HG02840 (cell line): ENCODE data around the gene SMPD4.
"Not testable (repeated sequence)": the region's sequence is repeated elsewhere in the genome, so short reads cannot be mapped to it uniquely, and the experiment has no call there.

ENCODE experiments used
- ATAC-seq: cut with Tn5 transposase; IDR thresholded peaks from one replicate; pipeline ENCODE4 v1.9.1; 2021; ENCODE audit warnings: mild to moderate bottlenecking, moderate library complexity, moderate number of reproducible peaks; ENCODE audit not compliant: unreplicated experiment, low FRiP score

Gene SMPD4

GRCh38 chr2:130187859-130188792 lies 6.7 kb upstream of the SMPD4 start:
- ATAC-seq, result not testable (repeated sequence)

DNA sequence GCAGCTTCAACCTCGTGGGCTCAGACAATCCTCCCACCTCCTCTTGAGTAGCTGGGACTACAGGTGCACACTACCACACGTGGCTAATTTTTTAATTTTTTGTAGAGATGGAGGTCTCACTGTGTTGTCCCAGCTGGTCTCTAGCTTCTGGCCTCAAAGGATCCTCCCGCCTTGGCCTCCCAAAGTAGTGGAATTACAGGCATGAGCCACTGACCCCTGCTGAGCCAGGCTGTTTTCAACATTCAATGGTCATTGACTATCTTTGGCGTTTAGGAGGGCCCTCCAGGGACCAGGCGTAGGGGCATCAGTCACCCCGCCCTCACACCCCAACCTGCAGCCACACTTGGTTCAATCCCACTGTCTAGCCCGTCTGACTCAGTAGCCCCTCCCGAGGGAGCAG lies 5.9 kb upstream of the SMPD4 start:
- ATAC-seq, result no peak

- no peak for ATAC-seq
These were observed 5.0 kb upstream of the SMPD4 start for GRCh38 chr2:130186391-130186790.

DNA sequence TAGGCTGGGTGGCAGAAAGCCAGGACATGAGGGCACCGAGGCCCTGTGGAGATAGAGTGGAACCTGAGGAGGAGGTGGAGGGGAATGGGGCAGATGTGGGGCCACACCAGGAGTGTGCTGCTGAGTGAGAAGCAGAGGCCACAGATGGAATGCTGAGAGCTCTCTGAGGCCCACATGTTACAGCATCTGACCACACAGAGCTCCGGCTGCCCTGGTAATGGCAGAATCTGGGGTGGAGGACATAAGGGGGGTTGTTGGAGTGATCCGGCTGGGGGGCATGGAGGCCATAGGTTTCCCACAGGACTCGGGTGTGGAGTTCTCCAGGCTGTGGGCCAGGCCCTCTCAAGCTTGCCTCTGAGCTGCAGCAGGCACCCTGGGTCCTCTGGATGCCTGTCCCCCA lies 4.5 kb upstream of the SMPD4 start:
- ATAC-seq, result no peak

DNA sequence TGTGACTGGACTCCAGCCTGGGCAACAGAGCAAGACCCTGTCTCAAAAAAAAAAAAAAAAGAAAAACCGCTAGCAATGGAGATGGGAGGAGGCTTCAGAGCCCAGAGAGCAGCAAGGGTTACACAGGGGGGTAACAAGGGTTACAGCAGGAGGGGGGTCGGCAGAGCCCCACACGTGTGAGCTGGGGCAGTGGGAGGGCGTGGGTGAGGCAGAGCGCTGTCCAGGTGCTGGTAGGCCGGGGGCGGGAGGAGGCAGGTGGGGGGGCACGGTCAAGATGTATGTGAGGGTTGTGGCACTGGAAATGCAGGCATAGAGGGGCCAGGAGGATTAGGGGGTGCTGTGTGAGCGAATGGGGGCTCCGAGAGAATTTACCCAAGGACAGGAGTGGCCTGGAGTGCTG lies 4.0 kb upstream of the SMPD4 start:
- no peak for ATAC-seq

GRCh38 chr2:130183512-130184373 lies 2.3 kb upstream of the SMPD4 start:
- no peak for ATAC-seq

DNA sequence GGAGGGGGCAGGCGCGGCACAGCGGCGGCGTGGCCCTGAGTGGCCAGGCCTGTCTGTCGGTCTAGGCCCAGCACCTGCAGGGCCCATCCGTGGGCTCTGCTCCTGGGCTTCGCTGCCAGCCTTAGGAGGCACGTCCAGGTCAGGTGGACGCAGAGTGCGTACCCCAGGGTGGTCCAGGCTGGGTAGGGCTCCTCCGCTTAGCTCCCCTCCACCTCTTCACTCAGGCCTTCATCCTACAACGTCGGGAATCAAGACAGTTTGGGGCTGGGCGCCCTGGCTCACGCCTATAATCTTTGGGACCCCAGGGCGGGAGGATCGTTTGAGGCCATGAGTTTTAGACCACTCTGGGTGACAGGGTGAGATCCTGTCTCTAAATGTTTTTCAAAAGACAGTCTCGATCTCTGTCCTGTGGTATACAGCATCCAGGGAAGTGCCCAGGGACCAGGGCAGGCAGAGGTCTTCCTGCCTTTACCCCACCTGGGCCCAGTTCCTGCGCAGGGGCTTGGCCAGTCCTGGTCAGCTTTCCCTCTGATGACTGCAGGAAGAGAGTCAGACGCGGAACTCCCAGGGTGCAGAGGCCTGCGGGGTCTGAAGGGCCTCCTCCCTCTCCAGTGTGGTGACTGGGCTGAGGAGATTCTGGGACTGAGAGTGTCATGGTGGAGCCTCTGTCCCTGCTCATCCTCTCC lies 1.6 kb upstream of the SMPD4 start:
- not testable (repeated sequence) for ATAC-seq

- ATAC-seq, result peak; percentile 77
These were observed 679 bp upstream of the SMPD4 start, which contains the start of gene MZT2B for GRCh38 chr2:130181880-130182682. Gene MZT2B (plus strand): TSS chr2:130182262. CDS start chr2:130182283, 21 bp downstream.

DNA sequence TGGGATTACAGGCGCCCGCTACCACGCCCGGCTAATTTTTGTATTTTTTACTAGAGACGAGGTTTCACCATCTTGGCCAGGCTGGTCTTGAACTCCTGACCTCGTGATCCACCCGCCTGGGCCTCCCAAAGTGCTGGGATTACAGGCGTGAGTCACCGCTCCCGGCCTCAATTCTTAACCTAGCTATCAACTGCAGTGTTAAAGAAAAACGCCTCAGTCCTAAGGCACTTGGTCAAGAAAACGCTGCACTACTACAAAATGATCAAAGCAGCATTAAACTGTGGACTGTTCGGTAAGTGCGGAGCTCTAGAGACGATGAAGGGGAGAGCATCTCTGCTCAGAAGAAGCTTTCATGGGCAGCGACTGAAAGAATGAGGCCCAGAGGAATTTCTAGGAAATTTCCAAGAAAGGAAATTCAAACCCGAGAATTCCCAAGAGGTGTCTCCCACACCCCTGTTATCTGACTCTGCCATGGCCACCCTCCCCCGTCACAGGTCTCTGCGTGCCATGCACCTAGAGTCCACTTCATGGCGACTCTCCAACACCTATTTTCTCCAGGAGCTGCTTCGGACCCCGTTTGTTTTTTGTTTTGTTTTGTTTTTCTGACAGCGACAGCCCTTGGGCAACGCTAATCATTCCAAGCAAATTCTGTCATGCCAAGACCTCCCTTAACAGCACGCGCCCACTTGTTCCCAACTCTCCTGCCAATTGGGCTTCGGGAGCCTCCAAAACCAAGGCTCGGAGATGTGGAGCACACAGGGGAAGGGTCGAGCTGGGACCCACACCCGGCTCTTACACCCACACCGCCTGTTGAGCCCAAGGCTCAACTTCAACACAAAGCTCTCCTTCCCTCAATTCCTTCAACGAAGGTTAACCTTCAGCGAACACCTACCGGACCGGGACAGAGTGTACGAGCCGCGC lies 738 bp downstream of the SMPD4 start:
- ATAC-seq, result not testable (repeated sequence)

DNA sequence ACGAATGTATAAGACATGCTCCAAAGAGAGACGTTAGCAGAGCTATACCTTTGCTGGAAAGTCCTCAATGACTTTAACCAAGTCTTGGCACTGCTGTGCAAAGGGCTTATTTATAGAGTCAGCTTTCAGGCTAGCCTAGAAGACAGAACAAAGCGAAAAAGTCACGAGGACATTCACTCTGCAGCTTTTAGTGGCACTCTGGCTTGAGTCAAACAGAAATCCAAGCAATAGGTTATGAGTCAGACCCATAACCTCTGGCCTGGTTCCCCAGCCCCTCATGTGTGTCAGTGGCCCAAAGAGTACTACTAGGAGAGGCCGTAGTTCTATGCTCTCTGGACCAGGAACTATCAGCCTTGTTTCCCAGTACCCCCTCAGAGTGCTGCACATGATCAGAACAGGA lies 6.5 kb downstream of the SMPD4 start:
- ATAC-seq, result not testable (repeated sequence)

DNA sequence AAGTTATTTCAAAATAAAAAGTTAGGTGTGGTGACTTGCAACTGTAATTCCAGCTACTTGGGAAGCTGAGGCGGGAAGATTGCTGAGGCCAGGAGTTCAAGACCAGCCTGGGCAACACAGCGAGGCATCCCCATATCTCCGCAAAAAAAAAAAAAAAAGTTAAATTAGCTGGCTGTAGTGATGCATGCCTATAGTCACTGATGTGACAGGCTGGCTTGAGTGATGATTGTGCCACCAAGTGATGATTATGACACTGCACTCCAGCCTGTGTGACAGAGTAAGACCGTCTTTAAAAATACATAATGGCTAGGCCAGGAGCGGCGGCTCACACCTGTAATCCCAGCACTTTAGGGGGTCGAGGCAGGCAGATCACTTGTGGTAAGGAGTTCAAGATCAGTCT lies 11.5 kb downstream of the SMPD4 start:
- ATAC-seq, result no peak

GRCh38 chr2:130169163-130169562 lies 12.2 kb downstream of the SMPD4 start:
- not testable (repeated sequence) for ATAC-seq

DNA sequence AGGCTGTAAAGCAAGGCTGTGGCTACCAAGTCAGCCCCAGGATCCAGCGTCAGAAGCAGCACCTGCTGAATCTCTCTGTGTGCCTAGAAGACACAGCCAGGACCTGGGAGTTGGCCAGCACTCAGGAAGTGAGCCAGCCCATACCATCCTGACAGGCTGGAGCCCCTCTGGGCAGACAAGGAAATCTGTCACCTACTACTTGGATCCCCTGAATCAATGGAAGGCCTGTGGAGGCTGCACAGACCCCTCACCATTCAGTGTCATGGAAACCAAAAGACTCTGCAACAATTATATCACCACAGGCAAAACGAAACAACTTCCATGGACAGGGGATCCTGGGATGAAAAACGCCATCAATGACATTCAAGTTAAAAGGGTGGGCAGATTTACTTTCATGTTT lies 14.8 kb downstream of the SMPD4 start:
- not testable (repeated sequence) for ATAC-seq

GRCh38 chr2:130165293-130166016 lies 15.9 kb downstream of the SMPD4 start:
- no peak for ATAC-seq

GRCh38 chr2:130162968-130163367 lies 18.4 kb downstream of the SMPD4 start:
- no peak for ATAC-seq

DNA sequence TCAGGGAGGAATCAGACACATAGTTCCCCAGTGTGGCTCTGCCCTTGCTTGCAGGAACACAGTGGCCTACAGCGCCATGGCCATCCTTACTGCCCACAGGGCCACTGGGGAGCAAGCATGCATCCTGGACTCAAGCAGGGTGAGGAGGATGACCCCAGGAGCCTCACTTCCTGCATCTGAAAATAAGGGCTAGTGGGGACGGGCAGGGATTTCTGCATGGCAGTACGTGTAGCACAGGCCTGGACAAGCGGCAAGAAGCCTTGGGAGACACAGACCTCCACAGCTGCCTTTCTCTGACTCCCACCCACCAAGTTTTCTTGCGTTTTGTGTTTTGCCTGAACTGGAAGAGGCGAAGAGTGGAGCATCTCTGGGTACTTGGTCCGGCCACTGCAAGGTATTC lies 18.9 kb downstream of the SMPD4 start:
- not testable (repeated sequence) for ATAC-seq

DNA sequence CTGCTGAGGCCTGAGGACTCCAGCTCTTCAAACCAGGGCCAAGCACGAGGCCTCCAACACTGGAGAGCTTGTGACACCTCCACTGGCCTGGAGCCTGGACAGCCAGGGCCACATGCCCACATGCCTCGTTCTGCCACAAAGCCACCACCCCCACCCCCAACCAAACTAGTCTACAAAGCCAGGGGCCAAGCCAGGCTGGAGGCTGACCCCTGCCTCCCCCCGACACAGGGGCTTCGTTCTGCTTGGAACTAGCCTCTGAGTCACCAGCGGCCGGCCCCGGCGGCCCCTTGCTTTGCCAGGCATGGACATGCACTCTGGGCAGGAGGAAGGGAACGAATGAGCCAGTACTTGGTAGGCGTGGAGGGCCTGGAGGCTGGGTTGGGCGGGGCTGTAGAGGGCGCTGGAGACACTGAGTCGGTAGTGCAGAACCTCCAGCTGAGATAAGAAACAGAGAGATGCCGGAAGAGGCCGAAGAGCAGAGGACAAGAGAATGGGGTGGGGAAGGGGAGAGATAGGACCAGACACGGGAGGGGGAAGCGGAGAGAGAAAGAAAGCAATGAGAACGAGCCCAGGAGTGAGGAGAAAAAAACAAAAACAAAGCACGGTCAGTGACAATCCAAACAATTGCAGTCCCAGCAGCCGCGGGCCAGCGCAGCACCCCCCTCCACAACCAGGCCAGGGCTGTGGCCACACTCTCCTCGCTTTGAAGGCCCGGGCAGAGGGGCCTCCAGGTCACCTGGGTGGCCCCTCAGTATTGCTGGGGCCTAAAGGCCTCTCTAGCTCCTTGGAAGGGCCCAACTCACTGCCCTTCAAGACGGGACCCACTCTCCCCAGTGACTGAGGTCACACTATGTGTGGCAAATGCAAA lies 20.3 kb downstream of the SMPD4 start:
- ATAC-seq, result not testable (repeated sequence)
